KG1 (cell line): ENCODE data around the gene ANKRD26.
A peak's percentile ranks its signal among the peaks of the same experiment; 100 is the strongest.
"Not testable (repeated sequence)": the region's sequence is repeated elsewhere in the genome, so short reads cannot be mapped to it uniquely, and the experiment has no call there.

Experiments used
- DNase-seq: peaks from one replicate; lab custom pipeline; 2025; lab: John Stamatoyannopoulos, UW

The ANKRD26 gene

GRCh38 chr10:27099916-27100812 lies at the start of gene ANKRD26:
Gene ANKRD26, minus strand, starts transcription at chr10:27100494. Its CDS starts 168 bp downstream, at chr10:27100326.
- DNase-seq, result peak; percentile 98

- DNase-seq, result no peak
Observed at GRCh38 chr10:27147701-27148100, 47.4 kb upstream of the ANKRD26 start.

GRCh38 chr10:27145937-27146336 lies 45.6 kb upstream of the ANKRD26 start:
- no peak for DNase-seq

GRCh38 chr10:27143686-27144085 lies 43.4 kb upstream of the ANKRD26 start:
- DNase-seq, result no peak

- DNase-seq, result no peak
Observed at GRCh38 chr10:27138277-27138676, 38.0 kb upstream of the ANKRD26 start.

- DNase-seq, result no peak
Observed at GRCh38 chr10:27134371-27134770, 34.1 kb upstream of the ANKRD26 start.

GRCh38 chr10:27108165-27108564 lies 7.9 kb upstream of the ANKRD26 start:
- no peak for DNase-seq

- no peak for DNase-seq
Observed at GRCh38 chr10:27104919-27105318, 4.6 kb upstream of the ANKRD26 start.

- no peak for DNase-seq
Observed at GRCh38 chr10:27100813-27101347, 586 bp upstream of the ANKRD26 start.

GRCh38 chr10:27099448-27099847 lies 846 bp downstream of the ANKRD26 start:
- DNase-seq, result no peak

GRCh38 chr10:27088119-27089044 lies 11.9 kb downstream of the ANKRD26 start:
- no peak for DNase-seq

GRCh38 chr10:27072436-27073114 lies 27.7 kb downstream of the ANKRD26 start:
- DNase-seq, result no peak

GRCh38 chr10:27068217-27068891 lies 31.9 kb downstream of the ANKRD26 start:
- no peak for DNase-seq

- DNase-seq, result no peak
Observed at GRCh38 chr10:27065084-27065483, 35.2 kb downstream of the ANKRD26 start.

- no peak for DNase-seq
Observed at GRCh38 chr10:27052656-27053055, 47.6 kb downstream of the ANKRD26 start.

- not testable (repeated sequence) for DNase-seq
Observed at GRCh38 chr10:27045247-27045646, 55.0 kb downstream of the ANKRD26 start.

- DNase-seq, result no peak
Observed at GRCh38 chr10:27041196-27041595, 59.1 kb downstream of the ANKRD26 start.

GRCh38 chr10:27038168-27038567 lies 62.1 kb downstream of the ANKRD26 start:
- DNase-seq, result no peak

- no peak for DNase-seq
Observed at GRCh38 chr10:27035163-27035562, 65.1 kb downstream of the ANKRD26 start.

GRCh38 chr10:27030060-27030459 lies 70.2 kb downstream of the ANKRD26 start:
- no peak for DNase-seq

GRCh38 chr10:27022048-27022447 lies 78.2 kb downstream of the ANKRD26 start:
- no peak for DNase-seq
